ENCODE measurements around the gene NINJ1. TPM values are rescaled to one million over a fixed set of nuclear protein-coding genes. Genes with fewer than 3 reads are reported as not detected.
"Not testable (repeated sequence)": the region's sequence is repeated elsewhere in the genome, so short reads cannot be mapped to it uniquely, and the experiment has no call there.

The NINJ1 gene
- total RNA-seq, 1 experiment from 2014 or later, result 26.7 TPM

- Histone ChIP-seq H3K4me1 (ENCODE audit: control insufficient read depth, insufficient read depth, low read length) (no peaks in the 10 kb centered on the region), H3K36me3 (ENCODE audit: control insufficient read depth, insufficient read depth, low read length) (no peaks in the 10 kb centered on the region), H3K4me3 (ENCODE audit: low read depth in 2 of 2, low read length in 2 of 2) (no peak overlapping the region), H3K27me3 (ENCODE audit: control insufficient read depth, insufficient read depth, low read length) (no peaks in the 10 kb centered on the region), H3K27ac (ENCODE audit: low read length) (no peak overlapping the region), H3K9me3 (ENCODE audit: control insufficient read depth, insufficient read depth, low read depth, low read length) (no peaks in the 10 kb centered on the region)
- ATAC-seq, result no peak
- BruUV-seq (replicated peaks), result no TSS peak
- intact Hi-C loops (cut with micrococcal nuclease; ENCODE audit: unreplicated experiment), result no loop called here
- no peak for DNase-seq (ENCODE audit: low read depth, low spot score)
- ChIA-PET CTCF (no interaction called here), POLR2A (no interaction called here)
- TF ChIP-seq TCF7L2 (IDR thresholded peaks at IDR 0.05; ENCODE audit: low read depth, low read length) (no peak), CTCF (IDR thresholded peaks at IDR 0.05) (no peak), POLR2AphosphoS5 (IDR thresholded peaks at IDR 0.05; ENCODE audit: low read depth, low read length) (no peak), REST (IDR thresholded peaks at IDR 0.05; ENCODE audit: insufficient read depth in 1 of 2, low read depth in 2 of 2, low read length in 1 of 2) (no peak), SIN3A (IDR thresholded peaks at IDR 0.05; ENCODE audit: borderline replicate concordance, insufficient read depth, low read depth, low read length) (no peak)
- in situ Hi-C loops (cut with HindIII; ENCODE audit: low pct_unique_long_range_greater_than_20kb, low sequenced_read_pairs), result no loop called here
Observed at GRCh38 chr9:93147632-93148031, 13.6 kb upstream of the NINJ1 start.

- H3K27ac ChIP-seq (ENCODE audit: low read length); CTCF ChIA-PET; H3K36me3 ChIP-seq (ENCODE audit: control insufficient read depth, insufficient read depth, low read length); intact Hi-C loops (cut with micrococcal nuclease; ENCODE audit: unreplicated experiment); in situ Hi-C loops (cut with HindIII; ENCODE audit: low pct_unique_long_range_greater_than_20kb, low sequenced_read_pairs); ATAC-seq; DNase-seq (ENCODE audit: low read depth, low spot score); H3K27me3 ChIP-seq (ENCODE audit: control insufficient read depth, insufficient read depth, low read length); H3K4me1 ChIP-seq (ENCODE audit: control insufficient read depth, insufficient read depth, low read length); H3K9me3 ChIP-seq (ENCODE audit: control insufficient read depth, insufficient read depth, low read depth, low read length); BruUV-seq (replicated peaks); POLR2A ChIA-PET; H3K4me3 ChIP-seq (ENCODE audit: low read depth in 2 of 2, low read length in 2 of 2): not testable (repeated sequence)
Observed at GRCh38 chr9:93146696-93147095, 12.6 kb upstream of the NINJ1 start.

GRCh38 chr9:93143830-93144530, 9.9 kb upstream of the NINJ1 start:
- ATAC-seq (peak; percentile 48; the same call in 1 of the 2 replicates), DNase-seq (ENCODE audit: low read depth, low spot score) (no peak)
- no peak for TF ChIP-seq CTCF (IDR thresholded peaks at IDR 0.05)
- no peak for TF ChIP-seq SIN3A (IDR thresholded peaks at IDR 0.05; ENCODE audit: borderline replicate concordance, insufficient read depth, low read depth, low read length)
- TF ChIP-seq POLR2AphosphoS5 (IDR thresholded peaks at IDR 0.05; ENCODE audit: low read depth, low read length), result no peak
- TF ChIP-seq REST (IDR thresholded peaks at IDR 0.05; ENCODE audit: insufficient read depth in 1 of 2, low read depth in 2 of 2, low read length in 1 of 2), result no peak
- TF ChIP-seq TCF7L2 (IDR thresholded peaks at IDR 0.05; ENCODE audit: low read depth, low read length), result no peak
- Histone ChIP-seq H3K27ac (ENCODE audit: low read length) (no peak overlapping the region), H3K27me3 (ENCODE audit: control insufficient read depth, insufficient read depth, low read length) (no peaks in the 10 kb centered on the region), H3K36me3 (ENCODE audit: control insufficient read depth, insufficient read depth, low read length) (no peaks in the 10 kb centered on the region), H3K4me1 (ENCODE audit: control insufficient read depth, insufficient read depth, low read length) (no peaks in the 10 kb centered on the region), H3K4me3 (ENCODE audit: low read depth in 2 of 2, low read length in 2 of 2) (no peak overlapping the region), H3K9me3 (ENCODE audit: control insufficient read depth, insufficient read depth, low read depth, low read length) (no peaks in the 10 kb centered on the region)
- no TSS peak for BruUV-seq (replicated peaks)
- in situ Hi-C loops (cut with HindIII; ENCODE audit: low pct_unique_long_range_greater_than_20kb, low sequenced_read_pairs), result no loop called here
- CTCF ChIA-PET, result interaction anchor here (0.7 kb wide), 1 partner anchor 35 kb away, joined by 4 read pairs; no protein-coding TSS in a partner anchor
- intact Hi-C loops (cut with micrococcal nuclease; ENCODE audit: unreplicated experiment), result no loop called here
- POLR2A ChIA-PET, result no interaction called here
